Colon (tissue), 2 donors: ENCODE results near the gene DPH1.

Experiments
- FAIRE-seq: peaks from 2 replicates; lab custom pipeline; 2012; peaks lifted over from hg19 to GRCh38; lab: Jason Lieb, UNC
- donor health status: control.
- donor health status: control.

Gene DPH1

DNA sequence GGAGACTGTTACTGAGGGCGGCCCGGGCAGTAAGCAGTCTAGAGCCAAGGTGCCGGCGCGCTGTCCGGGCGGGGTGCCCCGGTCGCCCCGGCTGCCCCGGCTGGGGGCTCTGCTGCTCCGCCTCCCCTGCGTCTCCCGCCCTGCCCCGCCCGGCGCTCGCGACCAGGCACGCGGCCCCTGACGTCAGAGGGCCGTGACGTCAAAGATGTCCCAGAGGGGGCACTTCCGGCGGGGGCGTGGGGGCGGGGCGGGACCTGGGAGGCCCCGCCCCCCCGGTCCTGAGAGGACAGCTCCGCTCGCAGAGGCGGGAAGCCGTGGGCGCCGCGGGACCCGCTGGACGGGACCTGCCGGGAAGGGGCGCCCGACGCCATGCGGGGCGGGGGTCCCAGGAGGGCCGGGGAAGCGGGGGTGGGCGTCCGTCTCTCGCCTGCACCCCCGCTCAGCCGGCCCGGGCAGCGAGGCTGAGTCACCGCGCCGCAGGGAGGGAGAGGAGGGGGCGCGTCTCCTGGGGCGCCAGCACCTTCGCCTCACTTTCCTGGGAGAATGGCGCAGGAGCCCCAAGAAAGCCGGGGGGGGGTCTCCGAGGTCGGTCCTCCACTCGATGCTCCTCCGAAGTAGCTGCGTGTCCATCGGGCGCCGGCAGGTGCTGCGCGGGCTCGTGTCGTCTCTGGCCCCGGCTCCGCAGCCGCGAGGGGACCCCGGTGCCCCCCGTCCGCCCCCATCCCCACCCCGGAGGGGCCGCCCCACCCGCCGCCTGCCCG lies 20.5 kb downstream of the DPH1 start:
- no peak for FAIRE-seq

GRCh38 chr17:2051061-2051932 lies 21.3 kb downstream of the DPH1 start:
- FAIRE-seq, result no peak

GRCh38 chr17:2051933-2052559 lies 22.1 kb downstream of the DPH1 start:
- FAIRE-seq, result no peak

DNA sequence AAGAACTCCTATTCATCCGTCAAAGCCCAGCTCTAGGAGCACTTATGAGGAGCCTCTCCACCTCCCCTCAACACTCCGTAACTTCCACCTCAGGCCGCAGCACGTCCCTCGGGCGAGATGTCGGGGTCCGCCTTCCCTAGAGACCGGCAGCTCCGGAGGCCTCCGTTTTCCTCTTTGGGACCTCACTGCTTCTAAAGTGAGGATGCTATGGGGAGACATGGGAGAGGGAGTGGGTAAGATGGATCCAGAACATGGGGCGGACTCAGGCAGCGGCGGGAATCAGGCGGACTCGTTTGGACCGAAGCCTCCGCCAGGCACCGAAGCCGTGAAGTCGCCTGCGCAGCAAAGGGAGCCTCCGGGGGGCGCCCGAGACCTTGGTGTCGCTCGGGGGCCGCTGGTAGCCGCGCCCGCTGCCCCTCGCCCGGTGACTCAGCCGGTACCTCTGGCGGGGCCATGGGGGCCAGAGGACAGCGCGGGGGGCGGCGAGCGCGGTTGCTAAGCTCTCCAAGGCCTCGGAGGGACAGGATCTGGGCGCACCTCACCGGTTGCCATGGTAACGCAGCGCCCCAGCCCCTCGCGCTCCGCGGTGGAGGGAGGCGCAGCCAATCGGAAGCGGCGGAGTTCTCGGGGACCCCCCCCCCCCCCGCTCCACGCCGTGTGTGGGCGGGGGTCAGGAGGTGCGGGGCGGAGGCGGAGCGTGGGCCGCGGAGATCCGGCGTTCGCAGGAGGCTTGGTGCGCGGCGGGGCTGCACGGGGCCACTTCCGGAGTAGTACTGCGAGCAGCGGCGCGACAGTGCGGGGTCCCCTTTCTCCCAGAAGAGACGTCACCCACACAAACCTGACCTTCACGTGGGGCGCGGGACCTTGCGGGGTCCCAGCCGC lies 23.7 kb downstream of the DPH1 start:
- no peak for FAIRE-seq

GRCh38 chr17:2054262-2054511 lies 24.2 kb downstream of the DPH1 start:
- no peak for FAIRE-seq

GRCh38 chr17:2054512-2055291 lies 24.7 kb downstream of the DPH1 start, which contains the start of gene HIC1:
Gene HIC1 (plus strand): TSS chr17:2055103. CDS start chr17:2056691, 1,588 bp downstream.
- no peak for FAIRE-seq

GRCh38 chr17:2055292-2056205 lies 25.6 kb downstream of the DPH1 start:
- no peak for FAIRE-seq

DNA sequence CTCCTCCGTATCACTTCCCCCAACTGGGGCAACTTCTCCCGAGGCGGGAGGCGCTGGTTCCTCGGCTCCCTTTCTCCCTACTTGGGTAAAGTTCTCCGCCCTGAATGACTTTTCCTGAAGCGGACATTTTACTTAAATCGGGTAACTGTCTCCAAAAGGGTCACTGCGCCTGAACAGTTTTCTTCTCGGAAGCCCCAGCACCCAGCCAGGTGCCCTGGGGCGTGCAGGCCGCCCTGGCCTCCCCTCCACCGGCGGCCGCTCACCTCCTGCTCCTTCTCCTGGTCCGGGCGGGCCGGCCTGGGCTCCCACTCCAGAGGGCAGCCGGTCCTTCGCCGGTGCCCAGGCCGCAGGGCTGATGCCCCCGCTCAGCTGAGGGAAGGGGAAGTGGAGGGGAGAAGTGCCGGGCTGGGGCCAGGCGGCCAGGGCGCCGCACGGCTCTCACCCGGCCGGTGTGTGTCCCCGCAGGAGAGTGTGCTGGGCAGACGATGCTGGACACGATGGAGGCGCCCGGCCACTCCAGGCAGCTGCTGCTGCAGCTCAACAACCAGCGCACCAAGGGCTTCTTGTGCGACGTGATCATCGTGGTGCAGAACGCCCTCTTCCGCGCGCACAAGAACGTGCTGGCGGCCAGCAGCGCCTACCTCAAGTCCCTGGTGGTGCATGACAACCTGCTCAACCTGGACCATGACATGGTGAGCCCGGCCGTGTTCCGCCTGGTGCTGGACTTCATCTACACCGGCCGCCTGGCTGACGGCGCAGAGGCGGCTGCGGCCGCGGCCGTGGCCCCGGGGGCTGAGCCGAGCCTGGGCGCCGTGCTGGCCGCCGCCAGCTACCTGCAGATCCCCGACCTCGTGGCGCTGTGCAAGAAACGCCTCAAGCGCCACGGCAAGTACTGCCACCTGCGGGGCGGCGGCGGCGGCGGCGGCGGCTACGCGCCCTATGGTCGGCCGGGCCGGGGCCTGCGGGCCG lies 26.5 kb downstream of the DPH1 start:
- FAIRE-seq, result no peak

GRCh38 chr17:2057175-2057759 lies 27.3 kb downstream of the DPH1 start:
- no peak for FAIRE-seq

GRCh38 chr17:2057760-2058585 lies 28.0 kb downstream of the DPH1 start:
- no peak for FAIRE-seq

- FAIRE-seq, result no peak
Observed at GRCh38 chr17:2058586-2059546, 28.9 kb downstream of the DPH1 start.

GRCh38 chr17:2059547-2060384 lies 29.8 kb downstream of the DPH1 start:
- no peak for FAIRE-seq

DNA sequence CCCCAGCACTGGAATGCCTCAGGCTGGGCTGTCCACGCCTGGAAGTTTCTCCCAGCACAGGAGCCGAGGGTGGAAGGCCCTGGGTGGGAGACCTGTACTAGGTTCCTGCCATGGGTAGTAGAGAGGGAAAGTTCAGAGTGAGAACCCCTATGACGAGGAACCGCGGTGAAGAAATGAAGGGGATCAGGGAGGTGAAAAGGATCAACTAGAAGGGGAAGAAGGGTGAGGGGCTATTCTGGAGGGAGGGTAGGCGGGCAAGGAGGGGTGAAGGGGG lies 30.4 kb downstream of the DPH1 start:
- no peak for FAIRE-seq

- FAIRE-seq, result no peak
Observed at GRCh38 chr17:2060681-2061440, 30.9 kb downstream of the DPH1 start.

DNA sequence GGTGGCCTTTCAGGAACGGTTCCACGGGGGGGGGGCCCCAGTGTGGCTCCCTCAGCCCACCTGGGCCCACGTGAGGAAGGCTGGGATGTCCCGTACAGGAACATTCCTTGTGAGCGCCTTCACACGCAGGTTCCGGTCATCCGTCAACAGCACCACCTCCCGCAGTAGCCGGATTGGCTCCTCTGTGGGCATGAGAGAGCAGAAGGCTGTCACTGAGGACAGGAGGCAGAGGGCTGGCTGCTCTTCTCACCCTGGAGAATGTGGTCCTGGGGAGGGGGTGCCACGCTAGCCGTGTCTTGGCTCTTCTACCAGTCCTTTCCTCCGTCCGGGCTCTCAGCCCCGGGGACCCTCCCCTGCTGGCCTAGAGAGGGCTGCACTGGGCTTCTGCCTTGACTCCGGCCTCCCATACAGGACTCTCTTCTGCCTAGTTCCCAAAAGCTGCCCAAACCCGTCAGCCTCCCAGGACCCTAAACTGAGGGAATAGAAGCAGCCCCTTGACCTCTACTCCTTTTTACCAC lies 31.5 kb downstream of the DPH1 start:
- no peak for FAIRE-seq
